Measurements from ENCODE around the gene PHF10.

PHF10 gene

DNA sequence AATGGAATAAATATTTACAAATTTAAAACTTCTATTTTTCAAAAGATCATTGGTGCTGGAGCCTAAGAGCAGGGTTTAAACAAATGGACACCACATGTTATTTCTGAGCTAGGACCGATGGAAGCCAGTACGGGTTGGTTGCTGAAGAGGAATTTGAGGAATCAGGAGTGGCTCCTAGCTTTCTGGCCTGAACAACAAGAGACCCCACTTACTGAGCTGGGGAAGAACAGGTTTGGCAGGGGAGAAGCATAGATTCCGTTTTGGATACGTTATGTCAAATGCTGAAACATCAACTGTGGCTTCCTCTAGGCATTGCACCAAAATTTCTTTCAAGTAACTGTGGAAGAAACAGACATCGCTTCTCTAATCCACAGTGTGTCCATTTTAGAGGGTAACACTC, 29.2 kb downstream of the PHF10 start:
- no peak for DNase-seq (ENCODE audit: low read depth, low spot score)
- TF ChIP-seq, protein P1, sequence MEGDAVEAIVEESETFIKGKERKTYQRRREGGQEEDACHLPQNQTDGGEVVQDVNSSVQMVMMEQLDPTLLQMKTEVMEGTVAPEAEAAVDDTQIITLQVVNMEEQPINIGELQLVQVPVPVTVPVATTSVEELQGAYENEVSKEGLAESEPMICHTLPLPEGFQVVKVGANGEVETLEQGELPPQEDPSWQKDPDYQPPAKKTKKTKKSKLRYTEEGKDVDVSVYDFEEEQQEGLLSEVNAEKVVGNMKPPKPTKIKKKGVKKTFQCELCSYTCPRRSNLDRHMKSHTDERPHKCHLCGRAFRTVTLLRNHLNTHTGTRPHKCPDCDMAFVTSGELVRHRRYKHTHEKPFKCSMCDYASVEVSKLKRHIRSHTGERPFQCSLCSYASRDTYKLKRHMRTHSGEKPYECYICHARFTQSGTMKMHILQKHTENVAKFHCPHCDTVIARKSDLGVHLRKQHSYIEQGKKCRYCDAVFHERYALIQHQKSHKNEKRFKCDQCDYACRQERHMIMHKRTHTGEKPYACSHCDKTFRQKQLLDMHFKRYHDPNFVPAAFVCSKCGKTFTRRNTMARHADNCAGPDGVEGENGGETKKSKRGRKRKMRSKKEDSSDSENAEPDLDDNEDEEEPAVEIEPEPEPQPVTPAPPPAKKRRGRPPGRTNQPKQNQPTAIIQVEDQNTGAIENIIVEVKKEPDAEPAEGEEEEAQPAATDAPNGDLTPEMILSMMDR (IDR thresholded peaks at IDR 0.05; ENCODE audit: insufficient read depth, low read length, missing control alignments): no peak
- ChIA-PET CTCF (no interaction called here), POLR2A (no interaction called here)
- H3K4me3 ChIP-seq (ENCODE audit: low read depth, low read length): no peak overlapping the region

DNA sequence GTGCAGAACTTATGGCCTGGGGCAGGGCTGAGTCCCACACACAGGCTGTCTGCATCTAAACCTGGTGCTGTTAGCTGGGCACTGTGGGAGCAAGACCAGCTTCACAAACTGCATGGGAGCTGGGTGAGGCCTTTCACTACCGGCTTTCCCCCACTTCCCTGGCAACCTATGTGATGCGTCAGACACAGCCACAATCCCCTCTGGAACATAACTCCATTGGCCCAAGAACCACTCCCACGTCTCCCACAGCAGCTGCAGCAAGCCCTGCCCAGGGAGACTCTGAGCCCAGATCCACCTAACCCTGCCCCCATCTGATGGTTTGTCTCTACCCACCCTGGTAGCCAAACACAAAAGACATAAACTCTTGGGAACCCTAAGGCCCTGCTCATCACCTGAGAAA, 31.8 kb downstream of the PHF10 start:
- no peak overlapping the region for H3K4me3 ChIP-seq (ENCODE audit: low read depth, low read length)
- ChIA-PET CTCF (interaction anchor here (1.2 kb wide), 1 partner anchor 14 kb away, joined by 4 read pairs; no protein-coding TSS in a partner anchor), POLR2A (interaction anchor here (0.9 kb wide), 1 partner anchor 10 kb away, joined by 3 read pairs; the partner anchor contains the start of genes C6orf120 and WDR27)
- TF ChIP-seq, protein P1 (IDR thresholded peaks at IDR 0.05; ENCODE audit: insufficient read depth, low read length, missing control alignments): no peak
- no peak for DNase-seq (ENCODE audit: low read depth, low spot score)

DNA sequence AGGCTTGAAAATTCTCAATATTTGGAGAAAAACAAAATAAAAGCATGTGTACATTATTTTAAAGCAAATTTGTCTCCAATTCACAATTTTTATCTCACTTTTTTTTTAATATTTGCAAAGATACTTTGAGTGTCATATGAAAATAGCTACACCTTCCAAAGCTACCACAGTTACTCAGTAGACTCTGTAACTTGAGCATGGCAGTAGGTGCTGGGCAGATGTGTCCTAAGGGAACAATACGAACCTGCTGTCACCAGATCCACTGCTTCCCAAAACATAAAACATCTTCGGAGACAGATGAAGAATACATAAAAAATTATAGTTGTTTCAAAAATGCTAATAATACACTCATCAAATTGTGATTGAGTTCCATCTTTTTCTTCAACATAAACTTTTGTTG, 33.0 kb downstream of the PHF10 start:
- ChIA-PET POLR2A (no interaction called here), CTCF (no interaction called here)
- TF ChIP-seq, protein P1 (IDR thresholded peaks at IDR 0.05; ENCODE audit: insufficient read depth, low read length, missing control alignments): no peak

DNA sequence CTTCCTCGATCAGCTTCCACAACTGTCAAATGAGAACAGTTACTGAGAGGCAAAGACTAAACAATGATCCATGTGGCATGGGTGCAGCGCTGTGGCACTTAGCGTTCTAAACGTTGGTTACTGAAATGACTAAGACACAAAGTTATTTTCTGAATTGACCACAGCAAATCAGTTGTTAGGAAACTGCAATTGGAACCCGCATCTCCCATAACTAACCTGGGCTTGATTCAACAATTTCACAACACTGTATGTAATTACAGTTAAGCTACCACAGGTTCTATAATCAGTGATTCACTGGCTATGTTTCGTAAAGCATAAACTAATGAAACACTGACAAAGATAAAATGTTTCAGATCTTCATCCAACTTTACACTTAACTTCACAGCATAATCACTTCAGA, 35.0 kb downstream of the PHF10 start:
- ChIA-PET POLR2A (no interaction called here), CTCF (interaction anchor here (1.2 kb wide), 1 partner anchor 9 kb away, joined by 3 read pairs; no protein-coding TSS in a partner anchor)
- no peak overlapping the region for H3K4me3 ChIP-seq (ENCODE audit: low read depth, low read length)
- no peak for DNase-seq (ENCODE audit: low read depth, low spot score)
- TF ChIP-seq, protein P1 (IDR thresholded peaks at IDR 0.05; ENCODE audit: insufficient read depth, low read length, missing control alignments): no peak

More for the DNA sequence above, 33.0 kb downstream of the PHF10 start:
- H3K4me3 ChIP-seq (ENCODE audit: low read depth, low read length): no peak overlapping the region
- no peak for DNase-seq (ENCODE audit: low read depth, low spot score)

DNA sequence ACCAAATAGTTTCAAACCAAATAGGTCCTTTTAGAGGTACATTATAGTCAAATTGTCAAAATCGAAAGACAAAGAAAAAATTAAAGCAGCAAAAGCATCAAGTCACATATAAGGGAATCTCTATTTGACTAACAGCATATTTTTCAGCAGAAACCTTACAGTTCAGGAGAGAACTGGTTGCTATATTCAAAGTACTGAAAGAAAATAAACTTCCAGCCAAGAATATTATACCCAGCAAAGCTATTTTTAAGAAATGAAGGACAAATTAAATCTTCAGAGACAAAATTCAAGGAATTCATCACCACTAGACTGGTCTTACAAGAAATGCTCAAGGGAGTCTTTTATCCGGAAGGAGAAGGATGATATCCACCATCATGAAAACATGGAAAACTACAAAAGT, 38.4 kb downstream of the PHF10 start:
- DNase-seq (ENCODE audit: low read depth, low spot score): no peak
- CTCF ChIA-PET: no interaction called here
- TF ChIP-seq, protein P1 (IDR thresholded peaks at IDR 0.05; ENCODE audit: insufficient read depth, low read length, missing control alignments): no peak
- H3K4me3 ChIP-seq (ENCODE audit: low read depth, low read length): no peak overlapping the region
- POLR2A ChIA-PET: no interaction called here

DNA sequence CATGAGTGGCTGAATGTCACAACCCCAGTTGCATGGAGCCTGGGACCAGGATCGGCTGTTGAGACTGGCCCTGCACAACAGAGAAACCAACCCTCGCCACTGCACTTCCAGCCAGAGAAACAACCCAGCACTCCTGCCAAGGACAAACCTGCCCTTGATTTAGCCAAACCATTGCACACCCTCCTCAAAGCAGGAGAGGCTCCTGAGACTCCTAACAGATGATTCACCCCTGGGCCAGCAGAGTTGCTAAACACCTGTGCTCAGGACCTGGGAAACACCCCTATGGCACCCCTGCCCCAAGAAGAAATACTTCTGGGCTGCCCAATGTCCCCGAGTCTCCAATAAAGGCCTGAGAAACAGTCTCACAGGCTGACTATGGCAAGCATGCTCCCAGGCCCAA, 40.2 kb downstream of the PHF10 start:
- CTCF ChIA-PET: no interaction called here
- POLR2A ChIA-PET: no interaction called here
- no peak overlapping the region for H3K4me3 ChIP-seq (ENCODE audit: low read depth, low read length)
- TF ChIP-seq, protein P1 (IDR thresholded peaks at IDR 0.05; ENCODE audit: insufficient read depth, low read length, missing control alignments): no peak
- DNase-seq (ENCODE audit: low read depth, low spot score): no peak

All from AG04449 (cell line).